ENCODE results near the gene RNF114. TPM values are rescaled to one million over a fixed set of nuclear protein-coding genes. Genes with fewer than 3 reads are reported as not detected.
A peak's percentile ranks its signal among the peaks of the same experiment; 100 is the strongest.

The RNF114 gene
- total RNA-seq, 1 experiment from 2014 or later, result 75.1 TPM

GRCh38 chr20:49899541-49900383, 36.4 kb upstream of the RNF114 start:
- in situ Hi-C loops (cut with HindIII; ENCODE audit: low sequenced_read_pairs), result no loop called here
- DNase-seq (ENCODE audit: low spot score), result no peak

GRCh38 chr20:49901588-49901987, 34.6 kb upstream of the RNF114 start:
- DNase-seq (ENCODE audit: low spot score), result peak; percentile 89
- in situ Hi-C loops (cut with HindIII; ENCODE audit: low sequenced_read_pairs), result no loop called here

- in situ Hi-C loops (cut with HindIII; ENCODE audit: low sequenced_read_pairs), result no loop called here
- no peak for DNase-seq (ENCODE audit: low spot score)
Observed at GRCh38 chr20:49904440-49905214, 31.6 kb upstream of the RNF114 start.

- in situ Hi-C loops (cut with HindIII; ENCODE audit: low sequenced_read_pairs), result no loop called here
- no peak for DNase-seq (ENCODE audit: low spot score)
Observed at GRCh38 chr20:49905415-49906091, 30.6 kb upstream of the RNF114 start.

GRCh38 chr20:49906101-49906604, 30.0 kb upstream of the RNF114 start:
- DNase-seq (ENCODE audit: low spot score), result no peak
- in situ Hi-C loops (cut with HindIII; ENCODE audit: low sequenced_read_pairs), result no loop called here

GRCh38 chr20:49906615-49907154, 29.5 kb upstream of the RNF114 start:
- no peak for DNase-seq (ENCODE audit: low spot score)
- in situ Hi-C loops (cut with HindIII; ENCODE audit: low sequenced_read_pairs), result no loop called here

GRCh38 chr20:49907405-49908257, 28.6 kb upstream of the RNF114 start:
- in situ Hi-C loops (cut with HindIII; ENCODE audit: low sequenced_read_pairs), result no loop called here
- no peak for DNase-seq (ENCODE audit: low spot score)

- DNase-seq (ENCODE audit: low spot score), result no peak
- in situ Hi-C loops (cut with HindIII; ENCODE audit: low sequenced_read_pairs), result no loop called here
Observed at GRCh38 chr20:49908258-49908565, 28.0 kb upstream of the RNF114 start.

GRCh38 chr20:49909499-49910339, 26.5 kb upstream of the RNF114 start:
- in situ Hi-C loops (cut with HindIII; ENCODE audit: low sequenced_read_pairs), result no loop called here
- DNase-seq (ENCODE audit: low spot score), result peak; percentile 86

- DNase-seq (ENCODE audit: low spot score), result no peak
- in situ Hi-C loops (cut with HindIII; ENCODE audit: low sequenced_read_pairs), result no loop called here
Observed at GRCh38 chr20:49910340-49910706, 25.9 kb upstream of the RNF114 start.

- in situ Hi-C loops (cut with HindIII; ENCODE audit: low sequenced_read_pairs), result no loop called here
- DNase-seq (ENCODE audit: low spot score), result peak; percentile 45
Observed at GRCh38 chr20:49913399-49914047, 22.7 kb upstream of the RNF114 start.

- in situ Hi-C loops (cut with HindIII; ENCODE audit: low sequenced_read_pairs), result no loop called here
- DNase-seq (ENCODE audit: low spot score), result peak; percentile 43
Observed at GRCh38 chr20:49914310-49915117, 21.7 kb upstream of the RNF114 start.

- DNase-seq (ENCODE audit: low spot score), result no peak
- in situ Hi-C loops (cut with HindIII; ENCODE audit: low sequenced_read_pairs), result no loop called here
Observed at GRCh38 chr20:49915118-49915379, 21.1 kb upstream of the RNF114 start.

GRCh38 chr20:49915380-49916145, 20.6 kb upstream of the RNF114 start, which contains the start of gene SPATA2:
TSS of gene SPATA2 (minus strand) at chr20:49915529. CDS start at chr20:49908490, 7,039 bp downstream.
- in situ Hi-C loops (cut with HindIII; ENCODE audit: low sequenced_read_pairs), result no loop called here
- peak; percentile 96 for DNase-seq (ENCODE audit: low spot score)

- in situ Hi-C loops (cut with HindIII; ENCODE audit: low sequenced_read_pairs), result no loop called here
- DNase-seq (ENCODE audit: low spot score), result no peak
Observed at GRCh38 chr20:49916146-49917002, 19.8 kb upstream of the RNF114 start.

Data from G401 (cell line).